NT2/D1 (cell line): ENCODE results near the gene FER1L5.

Source experiments
- YY1 ChIP-seq: IDR thresholded peaks from 2 replicates; pipeline ENCODE4 v1.6.1; 2011; ENCODE audit not compliant: insufficient read length, insufficient read depth
- ZNF274 ChIP-seq: IDR thresholded peaks from 2 replicates; pipeline ENCODE4 v1.6.1; 2011; ENCODE audit warnings: mild to moderate bottlenecking, low read depth, low read length

DNA sequence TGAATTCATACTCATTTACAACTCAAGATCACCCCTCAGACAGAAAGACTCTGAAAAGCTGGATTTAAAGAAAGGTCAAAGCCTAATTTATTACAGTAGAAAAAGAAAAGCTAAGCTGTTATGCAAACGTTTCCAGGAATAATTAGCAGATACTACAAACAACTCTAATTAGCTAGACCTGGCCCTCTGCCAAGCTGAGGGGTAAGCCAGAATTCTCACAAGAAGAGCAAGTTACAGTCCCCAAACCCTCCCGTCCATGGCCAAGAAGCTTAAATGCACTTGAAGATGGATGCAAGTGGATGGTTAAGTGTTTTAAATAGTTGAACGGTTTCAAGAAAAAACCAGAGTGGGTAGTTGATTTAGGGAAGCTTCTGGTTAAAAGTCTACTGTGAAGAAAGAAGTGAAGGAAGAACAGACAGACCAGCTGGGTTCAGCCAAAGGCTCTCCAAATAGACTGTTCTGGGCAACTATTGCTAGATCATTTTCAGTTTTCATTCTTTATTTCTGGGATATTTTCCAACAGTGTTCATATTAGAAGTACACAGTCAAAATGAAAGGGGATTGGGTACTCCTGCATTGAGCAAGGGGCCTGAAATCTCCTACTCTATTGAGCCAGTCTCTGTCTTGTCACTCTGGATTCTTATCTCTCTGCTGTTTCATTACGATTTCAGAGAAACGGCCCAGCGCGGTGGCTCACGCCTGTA, 92.5 kb downstream of the FER1L5 start:
- TF ChIP-seq ZNF274 (no peak), YY1 (no peak)
